Non-pigmented ciliary epithelial cell (primary cell): ENCODE data around the gene GSTM2.

Experiments
- DNase-seq: peaks from one replicate; pipeline ENCODE4 v3.0.0-alpha.2; 2010; ENCODE audit warnings: low read depth

GSTM2 gene

GRCh38 chr1:109714661-109715372, 47.0 kb downstream of the GSTM2 start:
- no peak for DNase-seq

DNA sequence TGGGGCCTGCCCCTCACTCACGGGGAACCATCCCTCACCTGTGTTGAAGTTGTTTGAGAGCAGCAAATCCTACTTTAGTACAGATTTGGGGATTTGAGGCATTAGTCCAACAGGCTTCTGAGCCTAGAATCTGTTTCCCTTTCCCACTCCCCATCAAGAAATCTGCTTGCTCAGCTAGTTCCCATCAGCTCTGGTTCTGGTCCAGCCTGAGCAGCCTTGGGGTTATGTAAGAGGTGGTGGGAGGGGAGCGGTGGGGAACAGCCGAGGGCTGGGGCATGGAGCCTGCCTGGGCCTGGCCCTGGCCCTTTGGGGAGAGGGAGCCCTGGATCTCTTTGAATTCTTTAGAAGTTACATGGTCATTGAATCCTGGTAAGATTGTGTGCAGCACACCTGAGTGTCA, 48.3 kb downstream of the GSTM2 start:
- no peak for DNase-seq

- DNase-seq, result no peak
Observed at GRCh38 chr1:109716570-109717090, 48.8 kb downstream of the GSTM2 start.

GRCh38 chr1:109717729-109718128, 49.9 kb downstream of the GSTM2 start:
- DNase-seq, result no peak

GRCh38 chr1:109718495-109718894, 50.6 kb downstream of the GSTM2 start:
- no peak for DNase-seq

GRCh38 chr1:109719337-109719837, 51.5 kb downstream of the GSTM2 start:
- DNase-seq, result no peak

DNA sequence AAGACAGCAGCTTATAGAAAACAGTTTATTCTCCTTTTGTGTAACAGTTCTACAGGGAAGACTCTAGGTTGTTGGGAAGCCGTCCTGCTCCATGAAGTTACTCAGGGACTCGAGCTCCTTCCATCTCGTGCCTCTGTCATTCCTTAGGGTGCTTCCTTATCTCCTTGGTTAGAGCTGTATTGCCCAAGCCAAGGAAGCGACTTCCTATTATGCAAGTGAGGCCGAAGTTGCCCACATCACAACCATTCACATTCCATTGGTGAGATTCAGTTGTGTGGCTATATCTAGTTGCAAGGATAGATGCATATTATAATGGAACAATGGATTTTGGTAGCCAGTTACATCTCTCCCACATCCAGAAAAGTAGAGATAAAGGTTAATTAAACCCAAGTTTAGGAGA, 53.2 kb downstream of the GSTM2 start:
- no peak for DNase-seq

GRCh38 chr1:109721971-109722370, 54.1 kb downstream of the GSTM2 start:
- DNase-seq, result no peak

GRCh38 chr1:109722908-109723691, 55.2 kb downstream of the GSTM2 start:
- DNase-seq, result no peak
